ENCODE results near the gene MAN2B2.
"Not testable (repeated sequence)": the region's sequence is repeated elsewhere in the genome, so short reads cannot be mapped to it uniquely, and the experiment has no call there.

The MAN2B2 gene

GRCh38 chr4:6641971-6642320 lies 67.0 kb downstream of the MAN2B2 start:
- no peak for TF ChIP-seq SUZ12 (IDR thresholded peaks at IDR 0.05; ENCODE audit: extremely low read depth, insufficient read depth, insufficient read length)
- no peak for TF ChIP-seq ZNF274 (IDR thresholded peaks at IDR 0.05; ENCODE audit: low read depth, low read length)
- Histone ChIP-seq H3K4me1 (ENCODE audit: insufficient read depth, insufficient read length) (peaks cover 10% of the 10 kb centered on the region), H3K27me3 (ENCODE audit: insufficient read depth, insufficient read length) (no peaks in the 10 kb centered on the region), H3K9me3 (ENCODE audit: insufficient read depth, low read length) (no peaks in the 10 kb centered on the region), H3K9ac (ENCODE audit: insufficient read length, low read depth) (peak overlapping the region; percentile 98), H3K4me3 (ENCODE audit: insufficient read length, low read depth) (peak overlapping the region; percentile 99), H3K36me3 (ENCODE audit: insufficient read depth, insufficient read length, low read length) (peaks cover 24% of the 10 kb centered on the region)
- DNase-seq (ENCODE audit: low read depth, low spot score) = no peak

- TF ChIP-seq ZNF274 (IDR thresholded peaks at IDR 0.05; ENCODE audit: low read depth, low read length) (no peak), YY1 (IDR thresholded peaks at IDR 0.05; ENCODE audit: insufficient read depth, insufficient read length) (no peak), SUZ12 (IDR thresholded peaks at IDR 0.05; ENCODE audit: extremely low read depth, insufficient read depth, insufficient read length) (no peak)
- no peaks in the 10 kb centered on the region for H3K9me3 ChIP-seq (ENCODE audit: insufficient read depth, low read length)
- peak overlapping the region; percentile 15 for H3K9ac ChIP-seq (ENCODE audit: insufficient read length, low read depth)
- H3K36me3 ChIP-seq (ENCODE audit: insufficient read depth, insufficient read length, low read length) = peaks cover 24% of the 10 kb centered on the region
- DNase-seq (ENCODE audit: low read depth, low spot score) = no peak
- peaks cover 10% of the 10 kb centered on the region for H3K4me1 ChIP-seq (ENCODE audit: insufficient read depth, insufficient read length)
- no peak overlapping the region for H3K4me3 ChIP-seq (ENCODE audit: insufficient read length, low read depth)
- no peaks in the 10 kb centered on the region for H3K27me3 ChIP-seq (ENCODE audit: insufficient read depth, insufficient read length)
These were observed 68.3 kb downstream of the MAN2B2 start for GRCh38 chr4:6643141-6643847.

- H3K27me3 ChIP-seq (ENCODE audit: insufficient read depth, insufficient read length) = no peaks in the 10 kb centered on the region
- TF ChIP-seq SUZ12 (IDR thresholded peaks at IDR 0.05; ENCODE audit: extremely low read depth, insufficient read depth, insufficient read length) = no peak
- no peak for TF ChIP-seq YY1 (IDR thresholded peaks at IDR 0.05; ENCODE audit: insufficient read depth, insufficient read length)
- no peak for TF ChIP-seq ZNF274 (IDR thresholded peaks at IDR 0.05; ENCODE audit: low read depth, low read length)
- H3K4me3 ChIP-seq (ENCODE audit: insufficient read length, low read depth) = no peak overlapping the region
- H3K9ac ChIP-seq (ENCODE audit: insufficient read length, low read depth) = no peak overlapping the region
- peaks cover 24% of the 10 kb centered on the region for H3K36me3 ChIP-seq (ENCODE audit: insufficient read depth, insufficient read length, low read length)
- peaks cover 10% of the 10 kb centered on the region for H3K4me1 ChIP-seq (ENCODE audit: insufficient read depth, insufficient read length)
- no peaks in the 10 kb centered on the region for H3K9me3 ChIP-seq (ENCODE audit: insufficient read depth, low read length)
- DNase-seq (ENCODE audit: low read depth, low spot score) = no peak
These were observed 70.0 kb downstream of the MAN2B2 start for GRCh38 chr4:6644792-6645530.

- DNase-seq (ENCODE audit: low read depth, low spot score) = no peak
- H3K4me3 ChIP-seq (ENCODE audit: insufficient read length, low read depth) = no peak overlapping the region
- no peak overlapping the region for H3K9ac ChIP-seq (ENCODE audit: insufficient read length, low read depth)
- no peaks in the 10 kb centered on the region for H3K27me3 ChIP-seq (ENCODE audit: insufficient read depth, insufficient read length)
- H3K36me3 ChIP-seq (ENCODE audit: insufficient read depth, insufficient read length, low read length) = peaks cover 14% of the 10 kb centered on the region
- peaks cover 7% of the 10 kb centered on the region for H3K4me1 ChIP-seq (ENCODE audit: insufficient read depth, insufficient read length)
- TF ChIP-seq YY1 (IDR thresholded peaks at IDR 0.05; ENCODE audit: insufficient read depth, insufficient read length) = no peak
- no peak for TF ChIP-seq SUZ12 (IDR thresholded peaks at IDR 0.05; ENCODE audit: extremely low read depth, insufficient read depth, insufficient read length)
- TF ChIP-seq ZNF274 (IDR thresholded peaks at IDR 0.05; ENCODE audit: low read depth, low read length) = no peak
- H3K9me3 ChIP-seq (ENCODE audit: insufficient read depth, low read length) = no peaks in the 10 kb centered on the region
These were observed 72.2 kb downstream of the MAN2B2 start for GRCh38 chr4:6647169-6647568.

- no peak for DNase-seq (ENCODE audit: low read depth, low spot score)
- Histone ChIP-seq H3K9me3 (ENCODE audit: insufficient read depth, low read length) (no peaks in the 10 kb centered on the region), H3K4me1 (ENCODE audit: insufficient read depth, insufficient read length) (peaks cover 5% of the 10 kb centered on the region), H3K4me3 (ENCODE audit: insufficient read length, low read depth) (no peak overlapping the region), H3K27me3 (ENCODE audit: insufficient read depth, insufficient read length) (no peaks in the 10 kb centered on the region), H3K36me3 (ENCODE audit: insufficient read depth, insufficient read length, low read length) (peaks cover 9% of the 10 kb centered on the region), H3K9ac (ENCODE audit: insufficient read length, low read depth) (no peak overlapping the region)
- TF ChIP-seq YY1 (IDR thresholded peaks at IDR 0.05; ENCODE audit: insufficient read depth, insufficient read length) = no peak
- TF ChIP-seq SUZ12 (IDR thresholded peaks at IDR 0.05; ENCODE audit: extremely low read depth, insufficient read depth, insufficient read length) = no peak
- no peak for TF ChIP-seq ZNF274 (IDR thresholded peaks at IDR 0.05; ENCODE audit: low read depth, low read length)
These were observed 72.7 kb downstream of the MAN2B2 start for GRCh38 chr4:6647582-6648230.

- Histone ChIP-seq H3K4me3 (ENCODE audit: insufficient read length, low read depth) (no peak overlapping the region), H3K27me3 (ENCODE audit: insufficient read depth, insufficient read length) (no peaks in the 10 kb centered on the region), H3K9ac (ENCODE audit: insufficient read length, low read depth) (no peak overlapping the region), H3K4me1 (ENCODE audit: insufficient read depth, insufficient read length) (no peaks in the 10 kb centered on the region), H3K36me3 (ENCODE audit: insufficient read depth, insufficient read length, low read length) (no peaks in the 10 kb centered on the region), H3K9me3 (ENCODE audit: insufficient read depth, low read length) (no peaks in the 10 kb centered on the region)
- TF ChIP-seq ZNF274 (IDR thresholded peaks at IDR 0.05; ENCODE audit: low read depth, low read length) (no peak), YY1 (IDR thresholded peaks at IDR 0.05; ENCODE audit: insufficient read depth, insufficient read length) (no peak), SUZ12 (IDR thresholded peaks at IDR 0.05; ENCODE audit: extremely low read depth, insufficient read depth, insufficient read length) (no peak)
- no peak for DNase-seq (ENCODE audit: low read depth, low spot score)
These were observed 74.2 kb downstream of the MAN2B2 start for GRCh38 chr4:6649216-6649615.

- not testable (repeated sequence) for H3K9me3 ChIP-seq (ENCODE audit: insufficient read depth, low read length); H3K27me3 ChIP-seq (ENCODE audit: insufficient read depth, insufficient read length); H3K4me3 ChIP-seq (ENCODE audit: insufficient read length, low read depth); H3K36me3 ChIP-seq (ENCODE audit: insufficient read depth, insufficient read length, low read length); DNase-seq (ENCODE audit: low read depth, low spot score); H3K9ac ChIP-seq (ENCODE audit: insufficient read length, low read depth); H3K4me1 ChIP-seq (ENCODE audit: insufficient read depth, insufficient read length)
These were observed 79.2 kb downstream of the MAN2B2 start for GRCh38 chr4:6654211-6654610.

GRCh38 chr4:6655291-6655690 lies 80.3 kb downstream of the MAN2B2 start:
- not testable (repeated sequence) for H3K4me3 ChIP-seq (ENCODE audit: insufficient read length, low read depth); H3K27me3 ChIP-seq (ENCODE audit: insufficient read depth, insufficient read length); H3K4me1 ChIP-seq (ENCODE audit: insufficient read depth, insufficient read length); H3K36me3 ChIP-seq (ENCODE audit: insufficient read depth, insufficient read length, low read length); DNase-seq (ENCODE audit: low read depth, low spot score); H3K9me3 ChIP-seq (ENCODE audit: insufficient read depth, low read length); H3K9ac ChIP-seq (ENCODE audit: insufficient read length, low read depth)

Data from NT2/D1 (cell line).